MCF 10A (cell line): Measurements from ENCODE around the gene S100A6. TPM values are rescaled to one million over a fixed set of nuclear protein-coding genes. Genes with fewer than 3 reads are reported as not detected.

Experiments used
- BruUV-seq: library from RNA; stranded (reverse); fragments of 400-500 nt; replicated peaks from 2 replicates; lab custom pipeline; 2021; lab: Mats Ljungman, UMichigan
- CTCF ChIA-PET: fragments of 300-600 bp; sonication (Branson Sonifier 250); formaldehyde crosslinking; extraction: SDS; loops from one replicate; lab custom pipeline; 2021; ENCODE audit warnings: antibody characterized with exemption, inconsistent platforms; lab: Yijun Ruan, JAX
- POLR2A ChIA-PET: fragments of 300-600, 350-650 bp; sonication (Branson Sonifier 250); formaldehyde crosslinking; extraction: SDS; loops from one replicate; lab custom pipeline; 2020; ENCODE audit warnings: antibody characterized with exemption, inconsistent platforms; lab: Yijun Ruan, JAX
- DNase-seq: peaks from one replicate; pipeline ENCODE4 v3.0.0-alpha.2; 2018; ENCODE audit not compliant: unreplicated experiment
- H3K27ac Mint-ChIP-seq: one replicate; pipeline ENCODE4 v1.8.0; 2022; ENCODE audit warnings: mild to moderate bottlenecking, low read depth, mixed read lengths; ENCODE audit not compliant: unreplicated experiment
- H3K27me3 Mint-ChIP-seq: one replicate; pipeline ENCODE4 v1.8.0; 2022; ENCODE audit warnings: mixed read lengths; ENCODE audit not compliant: insufficient read depth, unreplicated experiment
- H3K36me3 Mint-ChIP-seq: one replicate; pipeline ENCODE4 v1.8.0; 2022; ENCODE audit warnings: mild to moderate bottlenecking, moderate library complexity, mixed read lengths; ENCODE audit not compliant: insufficient read depth, unreplicated experiment
- H3K4me1 Mint-ChIP-seq: one replicate; pipeline ENCODE4 v1.8.0; 2022; ENCODE audit warnings: mixed read lengths; ENCODE audit not compliant: insufficient read depth, unreplicated experiment
- H3K4me3 Mint-ChIP-seq: one replicate; pipeline ENCODE4 v1.8.0; 2022; ENCODE audit warnings: mild to moderate bottlenecking, moderate library complexity, mixed read lengths; ENCODE audit not compliant: unreplicated experiment
- H3K9me3 Mint-ChIP-seq: one replicate; pipeline ENCODE4 v1.8.0; 2022; ENCODE audit warnings: mixed read lengths; ENCODE audit not compliant: unreplicated experiment
- CTCF ChIP-seq: fragments of 200-600 bp; IDR thresholded peaks from one replicate; pipeline ENCODE4 v1.8.0; 2022; ENCODE audit warnings: antibody characterized with exemption, mild to moderate bottlenecking; ENCODE audit not compliant: unreplicated experiment
- intact Hi-C: fragments of 100-400 bp; cut with micrococcal nuclease; formaldehyde crosslinking; loops from 2 replicates; pipeline ENCODE4 v1.14.1; 2022
- total RNA-seq: library from RNA; stranded (reverse); gene quantifications from 2 replicates; pipeline ENCODE4 v1.2.3, GENCODE V29; 2022

The S100A6 gene
- total RNA-seq, 1 experiment from 2014 or later = 2,571 TPM

- TF ChIP-seq CTCF = no peak
- no peak for DNase-seq
- Mint-ChIP-seq H3K9me3 (no peaks in the 10 kb centered on the region), H3K4me1 (peaks cover 49% of the 10 kb centered on the region), H3K36me3 (no peaks in the 10 kb centered on the region), H3K27ac (no peak overlapping the region), H3K4me3 (no peak overlapping the region), H3K27me3 (peaks cover 41% of the 10 kb centered on the region)
- intact Hi-C loops = no loop called here
- BruUV-seq = no TSS peak
- POLR2A ChIA-PET = interaction anchor here (0.7 to 1.7 kb wide), 3 partner anchors 8 to 598 kb away, joined by 3 to 7 read pairs (median 3); no protein-coding TSS in a partner anchor
- CTCF ChIA-PET = interaction anchor here (31.7 kb wide), 1 partner anchor 132 kb away, joined by 1438 read pairs; the partner anchor contains the start of genes PGLYRP4 and S100A9
These were observed 48.1 kb downstream of the S100A6 start for GRCh38 chr1:153487707-153488106.

- CTCF ChIA-PET = interaction anchor here (0.8 to 31.7 kb wide), 4 partner anchors 9 to 130 kb away, joined by 3 to 1438 read pairs (median 25); partner anchors contain the start of genes PGLYRP4, S100A12 and S100A9
- intact Hi-C loops = no loop called here
- DNase-seq = peak; percentile 61
- Mint-ChIP-seq H3K4me1 (peaks cover 38% of the 10 kb centered on the region), H3K36me3 (no peaks in the 10 kb centered on the region), H3K4me3 (no peak overlapping the region), H3K9me3 (no peaks in the 10 kb centered on the region), H3K27me3 (peaks cover 59% of the 10 kb centered on the region), H3K27ac (no peak overlapping the region)
- no TSS peak for BruUV-seq
- POLR2A ChIA-PET = interaction anchor here (0.5 to 1.2 kb wide), 3 partner anchors 11 to 136 kb away, joined by 3 to 6 read pairs (median 3); partner anchors contain the start of gene S100A9
- no peak for TF ChIP-seq CTCF
These were observed 49.9 kb downstream of the S100A6 start for GRCh38 chr1:153485863-153486262.

Other genes starting within 250 kb of the S100A6 start
- not detected in 2 replicates for gene PGLYRP3, start 223.0 kb downstream of the S100A6 start, total RNA-seq
- not detected in 2 replicates for gene PGLYRP4, start 187.2 kb downstream of the S100A6 start, total RNA-seq
- 86.4 and 126 TPM in 2 replicates for gene S100A9, start 178.1 kb downstream of the S100A6 start, total RNA-seq
- gene S100A12, start 160.4 kb downstream of the S100A6 start, total RNA-seq = not detected in 2 replicates
- 46.9 and 80.4 TPM in 2 replicates for gene S100A8, start 144.9 kb downstream of the S100A6 start, total RNA-seq
- gene S100A7A, start 119.5 kb downstream of the S100A6 start, total RNA-seq = not detected in 2 replicates
- not detected in 2 replicates for gene S100A7, start 75.3 kb downstream of the S100A6 start, total RNA-seq
- gene S100A5, start 4.9 kb upstream of the S100A6 start, total RNA-seq = not detected in 2 replicates
- gene S100A4, start 9.8 kb upstream of the S100A6 start, total RNA-seq = 27.2 and 60.7 TPM in 2 replicates
- 85.7 and 90.0 TPM in 2 replicates for gene S100A3, start 13.3 kb upstream of the S100A6 start, total RNA-seq
- gene S100A2, start 29.9 kb upstream of the S100A6 start, total RNA-seq = 5,064 and 5,163 TPM in 2 replicates
- gene S100A16, start 77.1 kb upstream of the S100A6 start, total RNA-seq = 1,014 and 1,213 TPM in 2 replicates
- gene S100A14, start 80.3 kb upstream of the S100A6 start, total RNA-seq = 264 and 332 TPM in 2 replicates
- gene S100A13, start 91.5 kb upstream of the S100A6 start, total RNA-seq = 210 and 236 TPM in 2 replicates
- gene S100A1, start 92.4 kb upstream of the S100A6 start, total RNA-seq = 0.74 TPM in 1 of 2 replicates, not detected in the other
- gene CHTOP, start 98.1 kb upstream of the S100A6 start, total RNA-seq = 147 and 156 TPM in 2 replicates
- 55.9 and 63.7 TPM in 2 replicates for gene SNAPIN, start 122.7 kb upstream of the S100A6 start, total RNA-seq
- gene ILF2, start 135.0 kb upstream of the S100A6 start, total RNA-seq = 348 and 374 TPM in 2 replicates
- not detected in 2 replicates for gene NPR1, start 142.7 kb upstream of the S100A6 start, total RNA-seq
- 68.7 and 88.3 TPM in 2 replicates for gene INTS3, start 192.1 kb upstream of the S100A6 start, total RNA-seq
- gene SLC27A3, start 239.4 kb upstream of the S100A6 start, total RNA-seq = 11.1 and 12.8 TPM in 2 replicates